K562 (cell line): ENCODE measurements around the gene SCGB1D1. TPM values are rescaled to one million over a fixed set of nuclear protein-coding genes. Genes with fewer than 3 reads are reported as not detected.

Experiments used
- ATAC-seq: fragments of 200-7000 bp; cut with Tn5 transposase; 3 replicates; pipeline ENCODE4 v1.9.1; 2020; ENCODE audit warnings: moderate library complexity
- BruUV-seq: library from RNA; stranded (reverse); fragments of 400-500 nt; replicated peaks from 2 replicates; lab custom pipeline; 2021; lab: Mats Ljungman, UMichigan
- CTCF ChIA-PET: fragments of 300-600 bp; formaldehyde crosslinking; extraction: SDS; loops from one replicate; lab custom pipeline; 2021; ENCODE audit warnings: low intra/inter-chr PET ratio; lab: Yijun Ruan, JAX
- POLR2A ChIA-PET: fragments of 300-600, 350-650 bp; sonication (Branson Sonifier 250); formaldehyde crosslinking; extraction: SDS; loops from one replicate; lab custom pipeline; 2021; ENCODE audit warnings: antibody characterized with exemption, inconsistent platforms; lab: Yijun Ruan, JAX
- DNase-seq, 4 experiments: peaks; one replicate each; pipeline versions ENCODE4 v3.0.0 to v3.0.0-alpha.2; 2011 to 2018; ENCODE audit warnings: low spot score in 3 of 4, mixed read lengths in 3 of 4; ENCODE audit errors: extremely low read depth in 1 of 4
- FAIRE-seq: peaks from 2 replicates; lab custom pipeline; 2011; peaks lifted over from hg19 to GRCh38; lab: Jason Lieb, UNC
- H2AFZ ChIP-seq: 2 replicates; pipeline ENCODE4 v1.6.0; 2011; ENCODE audit warnings: low read depth, low read length, control low read depth, inconsistent platforms
- H3K27ac ChIP-seq: fragments of 200-600 bp; 3 replicates; pipeline ENCODE4 v1.8.0; 2011; ENCODE audit warnings: low read depth, mild to moderate bottlenecking, control low read depth, inconsistent platforms, low read length, moderate library complexity, mixed read lengths; ENCODE audit errors: extremely low read depth
- H3K27me3 ChIP-seq, 2 experiments: fragments of 300-600 bp in 1 of 2; 2 replicates in 1 of 2; 3 replicates in 1 of 2; pipeline versions ENCODE4 v1.6.0 to v1.8.0; 2011; ENCODE audit warnings: inconsistent platforms in 2 of 2, low read length in 2 of 2, mild to moderate bottlenecking in 1 of 2, mixed read lengths in 1 of 2, moderate library complexity in 1 of 2; ENCODE audit not compliant: control insufficient read depth in 2 of 2, insufficient read depth in 2 of 2
- H3K36me3 ChIP-seq: fragments of 300-600 bp; 3 replicates; pipeline ENCODE4 v1.8.0; 2011; ENCODE audit warnings: mild to moderate bottlenecking, low read length, inconsistent platforms; ENCODE audit not compliant: control insufficient read depth, insufficient read depth
- H3K4me1 ChIP-seq, 2 experiments: fragments of 200-600 bp in 1 of 2; replicated peaks in 1 of 2; 2 replicates in 1 of 2; 3 replicates in 1 of 2; pipeline versions ENCODE4 v1.5.1 to v1.8.0; 2011; ENCODE audit warnings: inconsistent platforms in 2 of 2, low read length in 2 of 2, mild to moderate bottlenecking in 1 of 2, mixed read lengths in 1 of 2, moderate library complexity in 1 of 2; ENCODE audit not compliant: control insufficient read depth in 2 of 2, insufficient read depth in 2 of 2
- H3K4me2 ChIP-seq: 2 replicates; pipeline ENCODE4 v1.6.1; 2011; ENCODE audit warnings: low read length, control low read depth, inconsistent platforms, mixed read lengths; ENCODE audit not compliant: insufficient read depth
- H3K4me3 ChIP-seq: fragments of 200-600 bp; sonication (generic), shearing (Covaris generic); 2 replicates; pipeline ENCODE4 v1.5.1; 2016; ENCODE audit warnings: control low read depth, inconsistent platforms
- H3K79me2 ChIP-seq: fragments of 200-600 bp; 3 replicates; pipeline ENCODE4 v1.8.0; 2011; ENCODE audit warnings: low read length, inconsistent platforms; ENCODE audit not compliant: control insufficient read depth, insufficient read depth
- H3K9ac ChIP-seq, 2 experiments: 2 replicates each; pipeline versions ENCODE4 v1.6.0 to v1.6.1; 2011; ENCODE audit warnings: low read depth in 2 of 2, low read length in 2 of 2, control low read depth in 1 of 2, inconsistent platforms in 1 of 2, mild to moderate bottlenecking in 1 of 2, mixed read lengths in 1 of 2; ENCODE audit not compliant: insufficient read depth in 1 of 2
- H3K9me1 ChIP-seq: one replicate; pipeline ENCODE4 v1.6.0; 2011; ENCODE audit warnings: inconsistent platforms, mild to moderate bottlenecking, low read length, moderate library complexity; ENCODE audit not compliant: control insufficient read depth, insufficient read depth
- H3K9me3 ChIP-seq: replicated peaks from 2 replicates; pipeline ENCODE4 v1.5.1; 2011; ENCODE audit warnings: low read depth, low read length, inconsistent platforms; ENCODE audit not compliant: control insufficient read depth, insufficient read depth
- H4K20me1 ChIP-seq: replicated peaks from 2 replicates; pipeline ENCODE4 v1.6.1; 2011; ENCODE audit warnings: low read length, inconsistent platforms, mixed read lengths; ENCODE audit not compliant: control insufficient read depth, insufficient read depth
- EP400 ChIP-seq: fragments of 450-650 bp; IDR thresholded peaks from 2 replicates; pipeline ENCODE4 v1.6.1; 2017; ENCODE audit warnings: antibody characterized with exemption, mild to moderate bottlenecking, moderate library complexity
- PBX2 ChIP-seq, 2 experiments: IDR thresholded peaks in 1 of 2; conservative IDR thresholded peaks in 1 of 2; 2 replicates each; pipeline ENCODE4 v1.6.1; 2016; ENCODE audit warnings: low read depth in 2 of 2, mild to moderate bottlenecking in 1 of 2, missing compliant biosample characterization in 1 of 2, missing genetic modification characterization in 1 of 2, moderate library complexity in 1 of 2
- whole genome bisulfite sequencing: fragments of 100-300 bp; shearing (Covaris generic); methylation state at CpG from one replicate; pipeline ENCODE4 v1.1.6; 2016; ENCODE audit warnings: low coverage, mixed read lengths; ENCODE audit not compliant: insufficient coverage; ENCODE audit errors: missing lambda C conversion rate; 5-methylcytosine and 5-hydroxymethylcytosine counted together
- in situ Hi-C: fragments of 300-500 bp; cut with MboI; formaldehyde crosslinking; loops from 4 replicates; pipeline ENCODE4 v1.15.0; 2018; ENCODE audit warnings: inconsistent platforms, mixed read lengths
- intact Hi-C: fragments of 100-400 bp; cut with micrococcal nuclease; formaldehyde crosslinking; loops from 2 replicates; pipeline ENCODE4 v1.14.2; 2022
- polyA plus RNA-seq, 8 experiments: library from polyadenylated mRNA; depleted of rRNA in 4 of 8; stranded (reverse) in 5 of 8; unstranded in 3 of 8; fragments of >200 nt; fragmentation: Nextera tagmentation in 2 of 8; fragmentation: Illumina TruSeq in 1 of 8; extraction: Ambion mirVana in 2 of 8; extraction: Trizol in 1 of 8; gene quantifications; 2 replicates each; pipeline versions ENCODE4 v1.2.1 to v1.2.3, GENCODE V29; 2011 to 2014; ENCODE audit warnings: inconsistent platforms in 1 of 8, missing spikeins in 1 of 8
- total RNA-seq, 7 experiments: library from RNA; depleted of rRNA in 6 of 7; stranded (reverse); fragments of >200 nt in 6 of 7; fragmentation: Illumina TruSeq in 2 of 7; extraction: Trizol in 2 of 7; gene quantifications; 2 replicates each; pipeline versions ENCODE4 v1.2.1 to v1.2.3, GENCODE V29; 2011 to 2021; ENCODE audit warnings: low replicate concordance in 1 of 7

SCGB1D1 gene
- total and polyA plus RNA-seq, 9 of the 15 experiments (the other 6 are each of a cell fraction or from before 2014, with no cell fraction given): not detected

DNA sequence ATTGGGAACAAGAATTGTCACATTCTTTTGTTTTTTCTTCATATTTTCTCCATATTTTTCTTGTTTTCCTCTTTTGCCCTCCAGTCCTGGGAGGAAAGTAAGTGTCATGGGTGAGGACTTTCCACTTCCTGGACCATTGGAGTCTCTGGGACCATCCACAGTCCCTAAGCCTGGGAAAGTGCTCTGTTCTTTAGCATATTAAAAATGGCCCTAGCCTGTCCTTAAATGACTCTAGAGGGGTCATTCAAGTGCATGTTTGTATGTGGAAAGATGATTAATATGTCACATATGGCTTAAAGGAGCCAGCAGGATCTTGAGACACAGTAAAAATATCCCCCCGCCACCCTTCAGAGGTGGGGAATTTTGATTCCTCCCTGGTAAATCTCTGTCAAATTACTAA is 20.1 kb upstream of the SCGB1D1 start:
- H2AFZ ChIP-seq: no peak overlapping the region
- H3K4me2 ChIP-seq: no peak overlapping the region
- H3K4me1 ChIP-seq: peaks cover 0 to 6% of the 10 kb centered on the region in 2 experiments; a peak in 3 of 5 replicates
- no peaks in the 10 kb centered on the region for H3K9me3 ChIP-seq
- H3K27ac ChIP-seq: no peak overlapping the region
- ChIA-PET CTCF (no interaction called here), POLR2A (interaction anchor here (0.6 to 1.2 kb wide), 2 partner anchors 19 to 98 kb away, joined by 3 read pairs; no protein-coding TSS in a partner anchor)
- H3K36me3 ChIP-seq: no peaks in the 10 kb centered on the region
- H4K20me1 ChIP-seq: no peaks in the 10 kb centered on the region
- intact Hi-C loops (loop anchor here (2.0 kb wide), 2 partner anchors 39 to 141 kb away; partner anchors contain the start of gene SCGB2A1), in situ Hi-C loops (no loop called here)
- FAIRE-seq (no peak), ATAC-seq (no peak), DNase-seq (no peak)
- H3K4me3 ChIP-seq: no peak overlapping the region
- no peaks in the 10 kb centered on the region for H3K79me2 ChIP-seq
- no peaks in the 10 kb centered on the region for H3K9me1 ChIP-seq
- H3K9ac ChIP-seq: no peak overlapping the region
- 17% methylated on average over 1 of the region's 1 CpG for WGBS
- H3K27me3 ChIP-seq: peaks cover 28 to 56% of the 10 kb centered on the region in 2 experiments
- TF ChIP-seq EP400: no peak
- no peak for TF ChIP-seq PBX2 (CRISPR knock-in tag; IDR thresholded peaks at IDR 0.05; ENCODE audit: low read depth)
- TF ChIP-seq PBX2 (tag; conservative IDR thresholded peaks at IDR 0.05; ENCODE audit: low read depth): peak; percentile 38; the same call in 1 of the 2 replicates
- BruUV-seq: no TSS peak
